Measurements from ENCODE around the gene SLC16A11.
"Not testable (repeated sequence)": the region's sequence is repeated elsewhere in the genome, so short reads cannot be mapped to it uniquely, and the experiment has no call there.

The SLC16A11 gene

GRCh38 chr17:7001318-7001961, 42.5 kb downstream of the SLC16A11 start:
- peaks cover 64 to 76% (median 68%) of the 10 kb centered on the region in 11 experiments for H3K36me3 ChIP-seq
- no peaks in the 10 kb centered on the region for H3K9me3 ChIP-seq (replicated peaks in 1 of 11)
- TF ChIP-seq Cebpa-rat (IDR thresholded peaks at IDR 0.05), result no peak

GRCh38 chr17:6998855-6999508, 44.9 kb downstream of the SLC16A11 start:
- Histone ChIP-seq H3K4me2 (no peak overlapping the region), H3K9me3 (replicated peaks in 1 of 11) (no peaks in the 10 kb centered on the region), H3K4me1 (peaks cover 0 to 13% (median 8%) of the 10 kb centered on the region in 10 experiments; a peak in 13 of 20 replicates), H3K27ac (no peak overlapping the region), H3K4me3 (no peak overlapping the region), H3K27me3 (no peaks in the 10 kb centered on the region), H4K20me1 (peaks cover 5 to 90% (median 33%) of the 10 kb centered on the region in 11 experiments; a peak in 19 of 22 replicates), H3K36me3 (peaks cover 66 to 89% (median 78%) of the 10 kb centered on the region in 11 experiments), H3K9ac (no peak overlapping the region; a peak in 1 of 22 replicates)
- TF ChIP-seq Cebpa-rat (IDR thresholded peaks at IDR 0.05), result no peak

More at GRCh38 chr17:7001318-7001961, 42.5 kb downstream of the SLC16A11 start:
- Histone ChIP-seq H4K20me1 (peaks cover 16 to 93% (median 52%) of the 10 kb centered on the region in 11 experiments), H3K4me3 (no peak overlapping the region), H3K27me3 (no peaks in the 10 kb centered on the region), H3K27ac (no peak overlapping the region), H3K4me1 (peaks cover 0 to 3% (median 0%) of the 10 kb centered on the region in 10 experiments; a peak in 2 of 20 replicates), H3K9ac (no peak overlapping the region), H3K4me2 (no peak overlapping the region)

DNA sequence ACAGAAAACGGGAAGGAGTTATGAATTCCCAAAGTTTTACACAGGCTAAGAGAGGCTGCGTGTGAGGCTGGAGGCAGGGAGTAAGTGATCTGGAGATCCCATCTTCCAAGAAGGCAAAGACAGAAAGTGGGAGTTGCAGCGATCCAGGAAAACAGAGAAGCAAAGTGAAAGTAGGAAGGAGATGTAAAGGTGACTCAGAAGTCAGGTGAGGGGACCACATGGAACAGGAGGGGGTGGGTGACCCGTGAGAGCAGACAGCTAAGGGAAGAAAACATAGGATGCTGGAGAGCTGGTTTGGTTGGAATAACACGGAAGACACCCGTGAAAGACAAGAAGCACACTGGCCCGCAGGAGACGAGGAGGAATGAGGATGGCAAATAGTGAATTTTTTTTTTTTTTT, 46.7 kb downstream of the SLC16A11 start:
- Histone ChIP-seq H3K27me3 (no peaks in the 10 kb centered on the region), H3K9me3 (replicated peaks in 1 of 11) (no peaks in the 10 kb centered on the region), H3K4me3 (no peak overlapping the region), H4K20me1 (peaks cover 0 to 73% (median 17%) of the 10 kb centered on the region in 11 experiments; a peak in 12 of 22 replicates), H3K4me2 (no peak overlapping the region), H3K9ac (no peak overlapping the region), H3K4me1 (peaks cover 0 to 21% (median 12%) of the 10 kb centered on the region in 10 experiments; a peak in 13 of 20 replicates), H3K27ac (no peak overlapping the region), H3K36me3 (peaks cover 50 to 72% (median 63%) of the 10 kb centered on the region in 11 experiments)
- TF ChIP-seq Cebpa-rat (IDR thresholded peaks at IDR 0.05), result no peak

- H3K4me3 ChIP-seq, result no peak overlapping the region
Observed at GRCh38 chr17:6996256-6997011, 47.5 kb downstream of the SLC16A11 start.

DNA sequence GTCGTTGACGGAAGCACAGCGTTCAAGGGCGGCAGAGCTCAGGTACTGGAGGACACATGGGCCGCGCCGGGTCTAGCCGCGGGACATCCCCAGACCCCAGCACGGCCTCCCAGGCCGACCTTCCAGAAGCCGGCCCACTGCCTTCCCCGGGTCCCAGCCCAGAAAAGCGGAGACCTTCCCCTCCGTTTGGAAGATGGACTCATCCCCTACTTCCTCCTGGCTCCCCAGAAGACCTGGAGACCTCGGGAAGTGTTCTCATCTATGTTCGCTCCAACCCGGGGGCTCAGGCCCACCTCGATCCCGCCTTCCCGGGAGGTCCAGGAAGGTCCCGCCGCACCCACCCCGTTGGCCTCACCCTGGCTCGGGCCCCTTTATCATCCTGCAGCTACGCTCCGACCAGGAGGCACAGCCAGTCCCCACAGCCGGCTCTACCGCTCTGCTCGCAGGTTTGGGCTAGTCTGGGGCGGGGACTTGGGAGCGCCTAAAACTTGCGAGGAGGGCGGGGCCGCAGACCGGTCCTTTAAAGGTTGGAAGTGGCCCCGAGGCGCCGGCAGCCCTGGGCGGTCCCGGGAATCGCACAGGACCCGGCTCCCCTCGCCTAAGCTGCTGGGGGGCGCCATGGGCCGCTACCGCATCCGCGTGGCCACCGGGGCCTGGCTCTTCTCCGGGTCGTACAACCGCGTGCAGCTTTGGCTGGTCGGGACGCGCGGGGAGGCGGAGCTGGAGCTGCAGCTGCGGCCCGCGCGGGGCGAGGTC, 48.2 kb downstream of the SLC16A11 start, which contains the start of gene ALOX12:
ALOX12 (plus strand) TSS at position 550 of the 756 bp plus-strand sequence; CDS start at position 619, 69 bp downstream.
- Histone ChIP-seq H3K4me3 (no peak within 1 kb of the TSS), H3K9ac (no peak within 1 kb of the TSS), H3K36me3 (peaks cover 35 to 58% (median 48%) of the 10 kb centered on the region in 11 experiments), H3K9me3 (replicated peaks in 1 of 11) (no peaks in the 10 kb centered on the region), H3K27ac (no peak within 1 kb of the TSS), H3K27me3 (no peaks in the 10 kb centered on the region), H4K20me1 (peaks cover 0 to 58% (median 9%) of the 10 kb centered on the region in 11 experiments; a peak in 10 of 22 replicates), H3K4me1 (peaks cover 0 to 21% (median 12%) of the 10 kb centered on the region in 10 experiments; a peak in 13 of 20 replicates), H3K4me2 (no peak within 1 kb of the TSS)
- no peak for TF ChIP-seq Cebpa-rat (IDR thresholded peaks at IDR 0.05)

More at GRCh38 chr17:6996256-6997011, 47.5 kb downstream of the SLC16A11 start:
- H3K36me3 ChIP-seq, result peaks cover 43 to 65% (median 55%) of the 10 kb centered on the region in 11 experiments
- H3K9ac ChIP-seq, result no peak overlapping the region
- H3K4me2 ChIP-seq, result no peak overlapping the region
- peaks cover 0 to 21% (median 12%) of the 10 kb centered on the region in 10 experiments; a peak in 13 of 20 replicates for H3K4me1 ChIP-seq
- no peak for TF ChIP-seq Cebpa-rat (IDR thresholded peaks at IDR 0.05)
- H3K9me3 ChIP-seq (replicated peaks in 1 of 11), result no peaks in the 10 kb centered on the region
- no peak overlapping the region for H3K27ac ChIP-seq
- H3K27me3 ChIP-seq, result no peaks in the 10 kb centered on the region
- peaks cover 0 to 66% (median 11%) of the 10 kb centered on the region in 11 experiments; a peak in 12 of 22 replicates for H4K20me1 ChIP-seq

DNA sequence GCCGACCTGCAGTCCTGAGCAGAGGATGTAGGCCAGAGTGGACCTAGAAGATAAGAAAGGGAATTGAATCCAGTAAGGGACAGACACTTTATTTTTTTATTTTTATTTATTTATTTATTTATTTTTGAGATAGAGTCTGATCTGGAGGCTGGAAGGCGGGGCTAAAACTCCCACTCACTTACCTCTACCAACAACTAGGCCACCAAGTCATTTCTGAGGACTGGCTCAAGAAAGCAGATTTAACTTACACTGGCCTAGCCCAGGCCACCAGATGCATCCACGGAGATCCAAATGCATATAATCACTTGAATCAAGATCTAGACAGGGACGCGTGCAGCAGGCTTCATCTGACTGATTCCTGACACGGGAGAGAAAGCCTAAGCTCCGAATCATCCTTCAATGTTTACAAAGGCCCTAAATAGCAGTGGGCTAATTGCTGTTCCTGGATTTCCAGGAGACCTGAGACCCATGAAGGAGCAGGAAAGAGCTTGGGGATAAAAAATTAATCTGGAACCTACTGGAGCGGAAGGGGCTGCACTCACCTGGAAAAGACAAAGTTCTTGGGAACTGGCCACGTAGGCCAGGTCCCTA, 49.1 kb downstream of the SLC16A11 start:
- Histone ChIP-seq H3K4me2 (peak overlapping the region in 4 of 11 experiments; percentile 14 to 39 (median 24); a peak in 5 of 22 replicates), H3K27me3 (no peaks in the 10 kb centered on the region), H3K27ac (no peak overlapping the region), H3K9ac (no peak overlapping the region), H3K4me1 (peaks cover 0 to 21% (median 12%) of the 10 kb centered on the region in 10 experiments; a peak in 13 of 20 replicates), H3K36me3 (peaks cover 26 to 48% (median 38%) of the 10 kb centered on the region in 11 experiments), H3K4me3 (no peak overlapping the region), H3K9me3 (replicated peaks in 1 of 11) (peaks cover 0 to 2% (median 0%) of the 10 kb centered on the region in 11 experiments; a peak in 3 of 22 replicates), H4K20me1 (peaks cover 0 to 49% (median 0%) of the 10 kb centered on the region in 11 experiments; a peak in 8 of 22 replicates)
- TF ChIP-seq Cebpa-rat (IDR thresholded peaks at IDR 0.05), result no peak

GRCh38 chr17:6994118-6994598, 49.7 kb downstream of the SLC16A11 start:
- Histone ChIP-seq H3K27ac (no peak overlapping the region), H3K4me3 (no peak overlapping the region)

DNA sequence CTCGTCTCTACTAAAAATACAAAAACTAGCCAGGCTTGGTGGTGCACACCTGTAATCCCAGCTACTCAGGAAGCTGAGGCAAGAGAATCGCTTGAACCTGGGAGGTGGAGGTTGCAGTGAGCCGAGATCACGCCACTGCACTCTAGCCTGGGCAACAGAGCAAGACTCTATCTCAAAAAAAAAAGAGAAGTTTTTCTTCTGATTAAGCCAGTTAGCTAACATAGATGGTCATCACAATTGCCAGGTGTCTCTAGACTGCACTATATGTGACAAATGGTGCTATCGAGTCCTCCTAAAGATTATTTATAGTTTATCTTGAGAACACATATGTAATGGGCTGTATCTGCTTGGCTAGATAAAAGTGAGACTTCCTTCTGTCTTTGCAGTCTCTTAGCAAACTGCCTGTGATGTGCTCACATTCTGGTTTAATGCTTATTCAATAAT, 50.3 kb downstream of the SLC16A11 start:
- Histone ChIP-seq H3K4me2 (peak overlapping the region in 4 of 11 experiments; percentile 9 to 39 (median 24); a peak in 4 of 22 replicates), H4K20me1 (peaks cover 0 to 38% (median 0%) of the 10 kb centered on the region in 11 experiments; a peak in 7 of 22 replicates), H3K36me3 (peaks cover 15 to 37% (median 29%) of the 10 kb centered on the region in 11 experiments), H3K9me3 (replicated peaks in 1 of 11) (peaks cover 0 to 13% (median 7%) of the 10 kb centered on the region in 11 experiments; a peak in 10 of 22 replicates), H3K4me1 (peaks cover 0 to 21% (median 12%) of the 10 kb centered on the region in 10 experiments; a peak in 13 of 20 replicates)
- H3K27me3 ChIP-seq, H3K4me3 ChIP-seq, H3K27ac ChIP-seq, H3K9ac ChIP-seq: not testable (repeated sequence)

More at GRCh38 chr17:6994118-6994598, 49.7 kb downstream of the SLC16A11 start:
- TF ChIP-seq Cebpa-rat (IDR thresholded peaks at IDR 0.05), result no peak
- 0 out of 22 replicates have a peak overlapping the region, but pooled peaks of 1 of the 11 experiments have one; percentile 4 for H3K9ac ChIP-seq
- H3K27me3 ChIP-seq, result no peaks in the 10 kb centered on the region
- H3K4me1 ChIP-seq, result peaks cover 0 to 21% (median 12%) of the 10 kb centered on the region in 10 experiments; a peak in 13 of 20 replicates
- H3K9me3 ChIP-seq (replicated peaks in 1 of 11), result peaks cover 0 to 8% (median 3%) of the 10 kb centered on the region in 11 experiments; a peak in 8 of 22 replicates
- peaks cover 20 to 42% (median 32%) of the 10 kb centered on the region in 11 experiments for H3K36me3 ChIP-seq
- H3K4me2 ChIP-seq, result peak overlapping the region in 5 of 11 experiments; percentile 9 to 39 (median 22); a peak in 6 of 22 replicates
- peaks cover 0 to 43% (median 0%) of the 10 kb centered on the region in 11 experiments; a peak in 7 of 22 replicates for H4K20me1 ChIP-seq

Measured in BLaER1 treated with 17β-estradiol and CSF1 and Interleukin-3, amounts not matched to agents 10 nM and 100 nM (cell line).